Neutrophil (primary cell): ENCODE results near the gene CAMTA1.

Source experiments
- H3K27ac ChIP-seq: fragments of 200-600 bp; sonication (generic); 2 replicates; pipeline ENCODE4 v1.5.1; 2016; ENCODE audit warnings: mild to moderate bottlenecking, moderate library complexity
- H3K27me3 ChIP-seq: fragments of 200-600 bp; sonication (generic); 2 replicates; pipeline ENCODE4 v1.6.0; 2016; ENCODE audit warnings: mild to moderate bottlenecking
- H3K36me3 ChIP-seq: fragments of 200-600 bp; sonication (generic); 2 replicates; pipeline ENCODE4 v1.5.1; 2017
- H3K4me1 ChIP-seq, 2 experiments: fragments of 200-600 bp in 1 of 2; sonication (generic) in 1 of 2; 1 replicate in 1 of 2; 2 replicates in 1 of 2; pipeline versions ENCODE4 v1.5.1 to v1.6.1; 2013 to 2016; ENCODE audit warnings: low read depth in 1 of 2, low read length in 1 of 2, mild to moderate bottlenecking in 1 of 2, moderate library complexity in 1 of 2; ENCODE audit not compliant: control insufficient read depth in 1 of 2, insufficient read depth in 1 of 2
- H3K4me3 ChIP-seq, 2 experiments: fragments of 200-600 bp in 1 of 2; sonication (generic) in 1 of 2; 1 replicate in 1 of 2; 2 replicates in 1 of 2; pipeline ENCODE4 v1.5.1; 2013 to 2016; ENCODE audit warnings: low read depth in 1 of 2, low read length in 1 of 2, mild to moderate bottlenecking in 1 of 2, moderate library complexity in 1 of 2
- H3K9me3 ChIP-seq: fragments of 200-600 bp; sonication (generic); 2 replicates; pipeline ENCODE4 v1.5.1; 2016
- TF ChIP-seq, protein P1 (sequence below): fragments of 200-600 bp; sonication (generic); IDR thresholded peaks from 2 replicates; pipeline ENCODE4 v1.5.1; 2016; ENCODE audit warnings: antibody characterized with exemption

Gene CAMTA1

GRCh38 chr1:7360526-7360925 lies 575.3 kb downstream of the CAMTA1 start:
- Histone ChIP-seq H3K27ac (no peak overlapping the region), H3K27me3 (no peaks in the 10 kb centered on the region), H3K4me3 (no peak overlapping the region), H3K36me3 (no peaks in the 10 kb centered on the region), H3K9me3 (no peaks in the 10 kb centered on the region), H3K4me1 (no peaks in the 10 kb centered on the region)
- TF ChIP-seq, protein P1, sequence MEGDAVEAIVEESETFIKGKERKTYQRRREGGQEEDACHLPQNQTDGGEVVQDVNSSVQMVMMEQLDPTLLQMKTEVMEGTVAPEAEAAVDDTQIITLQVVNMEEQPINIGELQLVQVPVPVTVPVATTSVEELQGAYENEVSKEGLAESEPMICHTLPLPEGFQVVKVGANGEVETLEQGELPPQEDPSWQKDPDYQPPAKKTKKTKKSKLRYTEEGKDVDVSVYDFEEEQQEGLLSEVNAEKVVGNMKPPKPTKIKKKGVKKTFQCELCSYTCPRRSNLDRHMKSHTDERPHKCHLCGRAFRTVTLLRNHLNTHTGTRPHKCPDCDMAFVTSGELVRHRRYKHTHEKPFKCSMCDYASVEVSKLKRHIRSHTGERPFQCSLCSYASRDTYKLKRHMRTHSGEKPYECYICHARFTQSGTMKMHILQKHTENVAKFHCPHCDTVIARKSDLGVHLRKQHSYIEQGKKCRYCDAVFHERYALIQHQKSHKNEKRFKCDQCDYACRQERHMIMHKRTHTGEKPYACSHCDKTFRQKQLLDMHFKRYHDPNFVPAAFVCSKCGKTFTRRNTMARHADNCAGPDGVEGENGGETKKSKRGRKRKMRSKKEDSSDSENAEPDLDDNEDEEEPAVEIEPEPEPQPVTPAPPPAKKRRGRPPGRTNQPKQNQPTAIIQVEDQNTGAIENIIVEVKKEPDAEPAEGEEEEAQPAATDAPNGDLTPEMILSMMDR: no peak

DNA sequence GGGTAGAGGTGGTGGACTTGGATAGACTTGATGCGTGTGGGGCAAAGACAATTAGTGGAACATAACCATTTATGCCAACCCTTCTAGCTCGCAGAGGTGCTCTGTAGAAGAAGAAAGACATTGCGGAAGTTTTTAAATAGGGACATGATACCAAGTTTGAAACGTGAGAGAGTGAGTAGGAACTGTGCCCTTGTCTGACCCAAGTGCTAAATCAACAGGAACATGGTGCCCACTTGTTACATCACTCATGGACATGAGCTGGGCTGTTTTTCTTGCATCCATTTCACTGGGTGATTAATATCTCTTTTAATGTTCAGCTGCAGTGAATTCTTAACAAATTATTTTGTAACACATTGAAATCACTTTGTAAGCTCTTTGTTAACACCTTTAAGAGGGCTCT lies 577.7 kb downstream of the CAMTA1 start:
- H3K4me3 ChIP-seq: no peak overlapping the region
- TF ChIP-seq, protein P1: no peak
- H3K27ac ChIP-seq: no peak overlapping the region
- H3K27me3 ChIP-seq: no peaks in the 10 kb centered on the region
- H3K4me1 ChIP-seq: no peaks in the 10 kb centered on the region
- H3K9me3 ChIP-seq: no peaks in the 10 kb centered on the region
- H3K36me3 ChIP-seq: no peaks in the 10 kb centered on the region

DNA sequence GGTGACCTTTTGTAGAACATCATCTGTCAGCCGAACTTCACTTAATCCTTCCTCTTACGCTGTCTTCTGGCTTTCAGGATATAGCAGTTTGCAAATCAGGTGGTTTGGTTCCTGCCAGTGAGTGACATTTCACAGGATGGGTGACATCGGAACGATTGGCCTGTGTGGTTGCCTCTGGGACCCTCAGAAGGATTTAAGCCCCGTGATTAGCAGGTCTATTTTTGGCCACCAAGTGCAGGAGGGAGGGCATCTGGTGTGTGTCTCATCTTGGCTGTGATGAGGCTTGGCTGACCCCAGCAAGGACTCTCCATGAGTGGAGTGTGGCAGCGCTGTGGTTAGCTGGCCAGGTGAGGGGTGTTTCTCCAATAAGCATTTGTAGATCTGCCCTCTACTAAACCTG lies 578.2 kb downstream of the CAMTA1 start:
- Histone ChIP-seq H3K4me1 (no peaks in the 10 kb centered on the region), H3K4me3 (no peak overlapping the region), H3K9me3 (no peaks in the 10 kb centered on the region), H3K36me3 (no peaks in the 10 kb centered on the region), H3K27ac (no peak overlapping the region), H3K27me3 (no peaks in the 10 kb centered on the region)
- TF ChIP-seq, protein P1: no peak

DNA sequence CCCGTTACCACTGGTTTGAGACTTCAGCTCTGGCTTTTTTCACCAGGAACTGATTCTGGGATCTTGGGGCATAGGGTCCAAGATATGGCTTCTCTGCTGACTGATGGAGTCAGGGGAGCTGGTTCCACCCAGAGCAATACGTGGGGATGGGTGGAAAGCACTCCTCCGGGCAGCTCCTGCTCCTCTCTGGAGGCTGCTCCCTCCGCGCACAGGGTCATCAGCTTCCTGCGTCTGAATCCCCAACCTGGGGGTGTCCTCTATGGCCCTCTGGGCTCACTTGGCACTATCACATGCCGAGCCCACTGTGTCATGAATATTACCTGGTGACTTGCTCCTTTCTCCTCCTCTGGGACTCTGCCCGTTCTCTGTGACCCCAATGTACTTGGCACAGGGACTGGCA lies 580.5 kb downstream of the CAMTA1 start:
- TF ChIP-seq, protein P1: no peak
- Histone ChIP-seq H3K9me3 (no peaks in the 10 kb centered on the region), H3K27ac (no peak overlapping the region), H3K27me3 (no peaks in the 10 kb centered on the region), H3K36me3 (no peaks in the 10 kb centered on the region), H3K4me1 (no peaks in the 10 kb centered on the region), H3K4me3 (no peak overlapping the region)

GRCh38 chr1:7366286-7366954 lies 581.2 kb downstream of the CAMTA1 start:
- Histone ChIP-seq H3K27me3 (no peaks in the 10 kb centered on the region), H3K27ac (no peak overlapping the region), H3K4me1 (no peaks in the 10 kb centered on the region), H3K36me3 (no peaks in the 10 kb centered on the region), H3K9me3 (no peaks in the 10 kb centered on the region), H3K4me3 (no peak overlapping the region)
- TF ChIP-seq, protein P1: no peak
